Measurements from ENCODE around the gene EXOSC7.

The EXOSC7 gene

GRCh38 chr3:44952689-44953088 lies 23.4 kb upstream of the EXOSC7 start:
- ChIA-PET POLR2A (no interaction called here), CTCF (interaction anchor here (0.7 to 0.9 kb wide), 2 partner anchors 11 to 23 kb away, joined by 3 read pairs; partner anchors contain the start of genes EXOSC7 and ZDHHC3)
- H3K27ac ChIP-seq (ENCODE audit: insufficient read depth in 1 of 2, low read depth in 1 of 2, low read length in 2 of 2, poor library complexity in 1 of 2, severe bottlenecking in 2 of 2): no peak overlapping the region
- H3K4me3 ChIP-seq (ENCODE audit: control insufficient read depth in 1 of 7, extremely low read depth in 1 of 7, insufficient read depth in 4 of 7, low read depth in 2 of 7, low read length in 6 of 7): no peak overlapping the region
- peaks cover 2 to 14% (median 7%) of the 10 kb centered on the region in 4 experiments for H3K4me1 ChIP-seq (ENCODE audit: control extremely low read depth in 1 of 4, control insufficient read depth in 4 of 4, insufficient read depth in 4 of 4, low read length in 3 of 4)
- 88% methylated on average over 1 of the region's 3 CpGs for WGBS (ENCODE audit: insufficient coverage)
- no peaks in the 10 kb centered on the region for H3K9me3 ChIP-seq (ENCODE audit: control extremely low read depth in 1 of 5, control insufficient read depth in 4 of 5, insufficient read depth in 2 of 5, low read depth in 1 of 5, low read length in 4 of 5)
- no peak for DNase-seq
- no peaks in the 10 kb centered on the region for H3K27me3 ChIP-seq (replicated peaks in 2 of 5; ENCODE audit: control insufficient read depth in 4 of 5, insufficient read depth in 5 of 5, low read length in 4 of 5)
- H3K36me3 ChIP-seq (ENCODE audit: control insufficient read depth in 4 of 4, insufficient read depth in 4 of 4, low read length in 3 of 4): peaks cover 4 to 38% (median 19%) of the 10 kb centered on the region in 4 experiments

GRCh38 chr3:44954304-44954703 lies 21.7 kb upstream of the EXOSC7 start:
- CTCF ChIA-PET: interaction anchor here (1.3 kb wide), 1 partner anchor 42 kb away, joined by 3 read pairs; no protein-coding TSS in a partner anchor
- H3K4me1 ChIP-seq (ENCODE audit: control extremely low read depth in 1 of 4, control insufficient read depth in 4 of 4, insufficient read depth in 4 of 4, low read length in 3 of 4): peaks cover 2 to 14% (median 7%) of the 10 kb centered on the region in 4 experiments
- H3K27ac ChIP-seq (ENCODE audit: insufficient read depth in 1 of 2, low read depth in 1 of 2, low read length in 2 of 2, poor library complexity in 1 of 2, severe bottlenecking in 2 of 2): no peak overlapping the region
- H3K9me3 ChIP-seq (ENCODE audit: control extremely low read depth in 1 of 5, control insufficient read depth in 4 of 5, insufficient read depth in 2 of 5, low read depth in 1 of 5, low read length in 4 of 5): no peaks in the 10 kb centered on the region
- H3K27me3 ChIP-seq (replicated peaks in 2 of 5; ENCODE audit: control insufficient read depth in 4 of 5, insufficient read depth in 5 of 5, low read length in 4 of 5): no peaks in the 10 kb centered on the region
- POLR2A ChIA-PET: no interaction called here
- DNase-seq: no peak
- H3K36me3 ChIP-seq (ENCODE audit: control insufficient read depth in 4 of 4, insufficient read depth in 4 of 4, low read length in 3 of 4): peaks cover 9 to 44% (median 30%) of the 10 kb centered on the region in 4 experiments
- WGBS (ENCODE audit: insufficient coverage): no CpG with 5 or more reads among the region's 5 CpGs
- no peak overlapping the region for H3K4me3 ChIP-seq (ENCODE audit: control insufficient read depth in 1 of 7, extremely low read depth in 1 of 7, insufficient read depth in 4 of 7, low read depth in 2 of 7, low read length in 6 of 7)

GRCh38 chr3:44954962-44955361 lies 21.1 kb upstream of the EXOSC7 start:
- H3K4me3 ChIP-seq (ENCODE audit: control insufficient read depth in 1 of 7, extremely low read depth in 1 of 7, insufficient read depth in 4 of 7, low read depth in 2 of 7, low read length in 6 of 7): no peak overlapping the region
- no peaks in the 10 kb centered on the region for H3K27me3 ChIP-seq (replicated peaks in 2 of 5; ENCODE audit: control insufficient read depth in 4 of 5, insufficient read depth in 5 of 5, low read length in 4 of 5)
- peaks cover 2 to 14% (median 7%) of the 10 kb centered on the region in 4 experiments for H3K4me1 ChIP-seq (ENCODE audit: control extremely low read depth in 1 of 4, control insufficient read depth in 4 of 4, insufficient read depth in 4 of 4, low read length in 3 of 4)
- H3K9me3 ChIP-seq (ENCODE audit: control extremely low read depth in 1 of 5, control insufficient read depth in 4 of 5, insufficient read depth in 2 of 5, low read depth in 1 of 5, low read length in 4 of 5): no peaks in the 10 kb centered on the region
- WGBS (ENCODE audit: insufficient coverage): 91% methylated on average over 1 of the region's 3 CpGs
- ChIA-PET POLR2A (no interaction called here), CTCF (interaction anchor here (0.9 to 2.0 kb wide), 3 partner anchors 13 to 43 kb away, joined by 3 to 8 read pairs (median 3); no protein-coding TSS in a partner anchor)
- no peak overlapping the region for H3K27ac ChIP-seq (ENCODE audit: insufficient read depth in 1 of 2, low read depth in 1 of 2, low read length in 2 of 2, poor library complexity in 1 of 2, severe bottlenecking in 2 of 2)
- peaks cover 9 to 47% (median 30%) of the 10 kb centered on the region in 4 experiments for H3K36me3 ChIP-seq (ENCODE audit: control insufficient read depth in 4 of 4, insufficient read depth in 4 of 4, low read length in 3 of 4)
- DNase-seq: peak; percentile 29 to 82 (median 74)

- H3K36me3 ChIP-seq (ENCODE audit: control insufficient read depth in 4 of 4, insufficient read depth in 4 of 4, low read length in 3 of 4): peaks cover 9 to 45% (median 30%) of the 10 kb centered on the region in 4 experiments
Observed at GRCh38 chr3:44955917-44956316, 20.1 kb upstream of the EXOSC7 start.

GRCh38 chr3:44957986-44958385 lies 18.1 kb upstream of the EXOSC7 start:
- peaks cover 9 to 41% (median 28%) of the 10 kb centered on the region in 4 experiments for H3K36me3 ChIP-seq (ENCODE audit: control insufficient read depth in 4 of 4, insufficient read depth in 4 of 4, low read length in 3 of 4)
- DNase-seq: no peak
- H3K27me3 ChIP-seq (replicated peaks in 2 of 5; ENCODE audit: control insufficient read depth in 4 of 5, insufficient read depth in 5 of 5, low read length in 4 of 5): no peaks in the 10 kb centered on the region
- CTCF ChIA-PET: interaction anchor here (1.1 kb wide), 2 partner anchors 11 to 42 kb away, joined by 3 read pairs; no protein-coding TSS in a partner anchor
- no peaks in the 10 kb centered on the region for H3K9me3 ChIP-seq (ENCODE audit: control extremely low read depth in 1 of 5, control insufficient read depth in 4 of 5, insufficient read depth in 2 of 5, low read depth in 1 of 5, low read length in 4 of 5)
- H3K4me1 ChIP-seq (ENCODE audit: control extremely low read depth in 1 of 4, control insufficient read depth in 4 of 4, insufficient read depth in 4 of 4, low read length in 3 of 4): peaks cover 5 to 17% (median 9%) of the 10 kb centered on the region in 4 experiments
- POLR2A ChIA-PET: interaction anchor here (0.5 kb wide), 1 partner anchor 18 kb away, joined by 3 read pairs; the partner anchor contains the start of genes EXOSC7 and ZDHHC3
- 100% methylated on average over 1 of the region's 4 CpGs for WGBS (ENCODE audit: insufficient coverage)
- H3K27ac ChIP-seq (ENCODE audit: insufficient read depth in 1 of 2, low read depth in 1 of 2, low read length in 2 of 2, poor library complexity in 1 of 2, severe bottlenecking in 2 of 2): no peak overlapping the region
- no peak overlapping the region for H3K4me3 ChIP-seq (ENCODE audit: control insufficient read depth in 1 of 7, extremely low read depth in 1 of 7, insufficient read depth in 4 of 7, low read depth in 2 of 7, low read length in 6 of 7)

More at GRCh38 chr3:44955917-44956316, 20.1 kb upstream of the EXOSC7 start:
- peaks cover 2 to 14% (median 7%) of the 10 kb centered on the region in 4 experiments for H3K4me1 ChIP-seq (ENCODE audit: control extremely low read depth in 1 of 4, control insufficient read depth in 4 of 4, insufficient read depth in 4 of 4, low read length in 3 of 4)
- DNase-seq: no peak
- no peak overlapping the region for H3K27ac ChIP-seq (ENCODE audit: insufficient read depth in 1 of 2, low read depth in 1 of 2, low read length in 2 of 2, poor library complexity in 1 of 2, severe bottlenecking in 2 of 2)
- H3K4me3 ChIP-seq (ENCODE audit: control insufficient read depth in 1 of 7, extremely low read depth in 1 of 7, insufficient read depth in 4 of 7, low read depth in 2 of 7, low read length in 6 of 7): no peak overlapping the region
- POLR2A ChIA-PET: no interaction called here
- no peaks in the 10 kb centered on the region for H3K9me3 ChIP-seq (ENCODE audit: control extremely low read depth in 1 of 5, control insufficient read depth in 4 of 5, insufficient read depth in 2 of 5, low read depth in 1 of 5, low read length in 4 of 5)
- 100% methylated on average over 1 of the region's 1 CpG for WGBS (ENCODE audit: insufficient coverage)
- CTCF ChIA-PET: interaction anchor here (0.9 to 2.0 kb wide), 2 partner anchors 12 to 19 kb away, joined by 3 to 8 read pairs; no protein-coding TSS in a partner anchor
- H3K27me3 ChIP-seq (replicated peaks in 2 of 5; ENCODE audit: control insufficient read depth in 4 of 5, insufficient read depth in 5 of 5, low read length in 4 of 5): no peaks in the 10 kb centered on the region

- Histone ChIP-seq H3K4me1 (ENCODE audit: control extremely low read depth in 1 of 4, control insufficient read depth in 4 of 4, insufficient read depth in 4 of 4, low read length in 3 of 4) (peaks cover 5 to 21% (median 10%) of the 10 kb centered on the region in 4 experiments), H3K9me3 (ENCODE audit: control extremely low read depth in 1 of 5, control insufficient read depth in 4 of 5, insufficient read depth in 2 of 5, low read depth in 1 of 5, low read length in 4 of 5) (no peaks in the 10 kb centered on the region), H3K27me3 (replicated peaks in 2 of 5; ENCODE audit: control insufficient read depth in 4 of 5, insufficient read depth in 5 of 5, low read length in 4 of 5) (no peaks in the 10 kb centered on the region), H3K36me3 (ENCODE audit: control insufficient read depth in 4 of 4, insufficient read depth in 4 of 4, low read length in 3 of 4) (peaks cover 9 to 37% (median 27%) of the 10 kb centered on the region in 4 experiments), H3K4me3 (ENCODE audit: control insufficient read depth in 1 of 7, extremely low read depth in 1 of 7, insufficient read depth in 4 of 7, low read depth in 2 of 7, low read length in 6 of 7) (no peak overlapping the region), H3K27ac (ENCODE audit: insufficient read depth in 1 of 2, low read depth in 1 of 2, low read length in 2 of 2, poor library complexity in 1 of 2, severe bottlenecking in 2 of 2) (no peak overlapping the region)
- WGBS (ENCODE audit: insufficient coverage): 98% methylated on average over 7 of the region's 7 CpGs
- ChIA-PET POLR2A (no interaction called here), CTCF (interaction anchor here (1.1 kb wide), 1 partner anchor 43 kb away, joined by 3 read pairs; no protein-coding TSS in a partner anchor)
- no peak for DNase-seq
Observed at GRCh38 chr3:44958386-44958785, 17.7 kb upstream of the EXOSC7 start.

GRCh38 chr3:44960387-44961026 lies 15.5 kb upstream of the EXOSC7 start:
- 97% methylated on average over 3 of the region's 3 CpGs for WGBS (ENCODE audit: insufficient coverage)
- POLR2A ChIA-PET: no interaction called here
- Histone ChIP-seq H3K27ac (ENCODE audit: insufficient read depth in 1 of 2, low read depth in 1 of 2, low read length in 2 of 2, poor library complexity in 1 of 2, severe bottlenecking in 2 of 2) (no peak overlapping the region), H3K27me3 (replicated peaks in 2 of 5; ENCODE audit: control insufficient read depth in 4 of 5, insufficient read depth in 5 of 5, low read length in 4 of 5) (no peaks in the 10 kb centered on the region), H3K36me3 (ENCODE audit: control insufficient read depth in 4 of 4, insufficient read depth in 4 of 4, low read length in 3 of 4) (peaks cover 5 to 31% (median 23%) of the 10 kb centered on the region in 4 experiments), H3K4me3 (ENCODE audit: control insufficient read depth in 1 of 7, extremely low read depth in 1 of 7, insufficient read depth in 4 of 7, low read depth in 2 of 7, low read length in 6 of 7) (no peak overlapping the region), H3K4me1 (ENCODE audit: control extremely low read depth in 1 of 4, control insufficient read depth in 4 of 4, insufficient read depth in 4 of 4, low read length in 3 of 4) (peaks cover 0 to 25% (median 7%) of the 10 kb centered on the region in 4 experiments), H3K9me3 (ENCODE audit: control extremely low read depth in 1 of 5, control insufficient read depth in 4 of 5, insufficient read depth in 2 of 5, low read depth in 1 of 5, low read length in 4 of 5) (no peaks in the 10 kb centered on the region)
- CTCF ChIA-PET: interaction anchor here (0.8 to 1.1 kb wide), 2 partner anchors 8 to 13 kb away, joined by 3 to 4 read pairs; no protein-coding TSS in a partner anchor
- DNase-seq: no peak

All from common myeloid progenitor, CD34-positive (primary cell).